Pulmonary artery endothelial cell (primary cell): ENCODE results near the gene TOM1. TPM values are rescaled to one million over a fixed set of nuclear protein-coding genes. Genes with fewer than 3 reads are reported as not detected.

Experiments used
- DNase-seq: peaks from one replicate; pipeline ENCODE4 v3.0.0-alpha.2; 2011; ENCODE audit warnings: low read depth, low spot score
- total RNA-seq: library from RNA; depleted of rRNA; stranded (reverse); fragments of >200 nt; gene quantifications from 2 replicates; pipeline ENCODE4 v1.2.3, GENCODE V29; 2014

TOM1 gene
- total RNA-seq, 1 donor from 2014 or later = 16.6 TPM

DNA sequence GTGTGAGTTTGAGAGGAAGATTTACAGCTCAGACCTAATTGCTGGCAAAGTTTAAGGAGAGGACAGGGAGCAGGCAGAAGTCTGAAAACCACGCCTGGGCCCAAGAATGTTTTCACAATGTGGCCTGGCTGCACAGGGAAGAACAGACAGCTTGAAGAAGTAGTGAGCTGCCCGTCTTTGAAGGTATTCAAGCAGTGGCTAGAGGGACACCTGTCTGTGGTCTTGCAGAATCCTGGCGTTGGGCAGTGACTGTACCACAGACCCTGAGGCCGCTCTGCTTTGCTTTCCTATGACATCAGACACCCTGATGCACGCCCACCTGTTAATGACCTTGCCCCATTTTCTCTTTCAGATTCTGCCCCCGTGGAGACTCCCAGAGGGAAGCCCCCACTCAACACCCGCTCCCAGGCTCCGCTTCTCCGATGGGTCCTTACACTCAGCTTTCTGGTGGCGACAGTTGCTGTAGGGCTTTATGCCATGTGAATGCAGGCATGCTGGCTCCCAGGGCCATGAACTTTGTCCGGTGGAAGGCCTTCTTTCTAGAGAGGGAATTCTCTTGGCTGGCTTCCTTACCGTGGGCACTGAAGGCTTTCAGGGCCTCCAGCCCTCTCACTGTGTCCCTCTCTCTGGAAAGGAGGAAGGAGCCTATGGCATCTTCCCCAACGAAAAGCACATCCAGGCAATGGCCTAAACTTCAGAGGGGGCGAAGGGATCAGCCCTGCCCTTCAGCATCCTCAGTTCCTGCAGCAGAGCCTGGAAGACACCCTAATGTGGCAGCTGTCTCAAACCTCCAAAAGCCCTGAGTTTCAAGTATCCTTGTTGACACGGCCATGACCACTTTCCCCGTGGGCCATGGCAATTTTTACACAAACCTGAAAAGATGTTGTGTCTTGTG is 93.7 kb downstream of the TOM1 start:
- no peak for DNase-seq

DNA sequence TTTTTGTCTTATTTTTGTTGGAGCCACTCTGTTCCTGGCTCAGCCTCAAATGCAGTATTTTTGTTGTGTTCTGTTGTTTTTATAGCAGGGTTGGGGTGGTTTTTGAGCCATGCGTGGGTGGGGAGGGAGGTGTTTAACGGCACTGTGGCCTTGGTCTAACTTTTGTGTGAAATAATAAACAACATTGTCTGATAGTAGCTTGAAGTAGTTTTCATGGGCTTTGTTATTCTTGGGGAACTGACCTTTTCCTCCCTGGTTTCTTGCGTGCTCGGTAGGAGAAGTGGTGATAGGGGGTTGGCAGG is 94.3 kb downstream of the TOM1 start:
- no peak for DNase-seq

DNA sequence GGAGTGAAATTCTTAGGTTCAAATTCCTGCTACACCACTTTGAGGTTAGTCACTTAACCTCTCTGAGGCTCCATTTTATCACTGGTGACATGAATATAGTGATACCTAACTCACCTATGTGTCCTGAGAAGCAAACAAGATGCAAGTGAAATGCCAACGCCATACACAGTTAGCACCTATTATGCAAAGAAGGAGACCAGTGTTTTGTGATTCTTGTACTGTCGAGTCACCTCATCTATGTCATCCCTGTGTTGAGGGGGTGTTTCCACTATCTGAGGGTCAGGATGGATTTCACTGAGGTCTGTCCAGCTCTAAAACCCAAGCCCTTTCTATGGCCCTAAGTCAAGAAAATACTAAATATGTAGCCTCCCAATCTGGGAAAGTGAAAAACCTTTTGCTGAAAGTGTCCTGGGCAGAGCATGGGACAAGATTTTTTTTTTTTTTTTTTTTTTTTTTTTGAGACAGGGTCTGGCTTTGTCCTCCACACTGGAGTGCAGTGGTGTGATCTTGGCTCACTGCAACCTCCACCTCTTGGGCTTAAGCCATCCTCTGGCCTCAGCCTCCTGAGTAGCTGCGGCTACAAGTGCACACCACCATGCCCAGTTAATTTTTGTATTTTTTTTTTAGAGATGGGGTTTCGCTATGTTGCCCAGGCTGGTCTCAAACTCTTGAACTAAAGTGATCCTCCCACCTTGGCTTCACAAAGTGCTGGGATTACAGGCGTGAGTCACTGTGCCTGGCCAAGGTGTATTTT is 95.3 kb downstream of the TOM1 start:
- no peak for DNase-seq

DNA sequence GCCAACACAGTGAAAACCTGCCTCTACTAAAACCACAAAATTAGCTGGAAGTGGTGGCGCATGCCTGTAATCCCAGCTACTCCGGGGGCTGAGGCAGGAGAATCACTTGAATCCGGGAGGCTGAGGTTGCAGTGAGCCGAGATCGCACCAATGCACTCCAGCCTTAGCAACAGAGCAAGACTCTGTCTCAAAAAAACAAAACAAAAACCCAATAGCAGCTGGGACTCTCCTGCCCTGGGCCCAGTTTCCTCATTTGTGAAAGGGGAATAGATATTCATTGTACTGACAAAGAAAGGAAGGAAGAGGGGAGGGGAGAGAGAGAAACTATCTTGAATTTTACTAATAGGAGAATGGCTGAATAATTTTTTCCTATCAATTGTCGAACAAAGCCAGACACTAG is 96.9 kb downstream of the TOM1 start:
- peak; percentile 39 for DNase-seq

DNA sequence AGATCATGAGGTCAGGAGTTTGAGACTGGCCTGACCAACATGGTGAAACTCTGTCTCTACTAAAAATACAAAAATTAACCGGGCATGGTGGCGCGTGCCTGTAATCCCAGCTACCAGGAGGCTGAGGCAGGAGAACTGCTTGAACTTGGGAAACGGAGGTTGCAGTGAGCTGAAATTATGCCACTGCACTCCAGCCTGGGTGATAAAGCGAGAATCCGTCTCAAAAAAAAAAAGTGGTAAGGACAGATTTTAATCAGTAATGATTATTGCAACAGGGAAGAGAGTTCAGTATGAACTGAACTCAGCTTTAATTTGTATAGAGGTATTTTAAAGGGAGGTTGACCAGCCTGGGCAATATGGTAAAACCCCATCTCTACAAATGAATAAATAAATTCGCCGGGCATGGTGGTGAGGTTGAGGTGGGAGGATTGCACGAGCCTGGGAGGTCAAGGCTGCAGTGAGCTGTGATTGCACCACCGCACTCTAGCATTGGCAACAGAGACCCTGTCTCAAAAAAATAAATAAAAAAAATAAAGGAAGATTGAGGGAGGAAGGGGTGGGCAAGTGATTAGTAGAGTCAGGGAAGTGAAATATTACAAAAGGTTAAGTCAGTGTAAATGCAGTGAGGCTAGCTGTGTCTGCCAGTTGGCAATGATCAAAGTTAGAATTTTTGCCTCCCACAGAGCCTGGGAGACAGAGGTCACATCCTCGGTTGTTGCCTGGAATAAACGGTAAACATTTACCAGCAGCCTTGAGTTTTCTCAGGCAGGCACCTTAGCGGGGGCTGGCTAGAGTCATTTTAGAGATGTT is 97.6 kb downstream of the TOM1 start:
- DNase-seq = no peak

Other genes starting within 250 kb of the TOM1 start
- gene ISX, start 233.7 kb upstream of the TOM1 start, total RNA-seq = not detected in 2 replicates
- gene HMGXB4, start 42.4 kb upstream of the TOM1 start, total RNA-seq = 17.5 and 21.4 TPM in 2 replicates
- 49.0 and 86.4 TPM in 2 replicates for gene HMOX1, start 81.2 kb downstream of the TOM1 start, total RNA-seq
- 99.3 and 178 TPM in 2 replicates for gene MCM5, start 100.2 kb downstream of the TOM1 start, total RNA-seq
- not detected in 2 replicates for gene RASD2, start 240.9 kb downstream of the TOM1 start, total RNA-seq